Tibial nerve (tissue), 3 donors: ENCODE measurements around the gene DZIP1.

Experiments
- CTCF ChIP-seq, 5 experiments: fragments of 200-600 bp in 3 of 5; fragments of 450-650 bp in 2 of 5; sonication (generic) in 3 of 5; IDR thresholded peaks; one replicate each; pipeline ENCODE4 v1.5.1; 2016 to 2019; ENCODE audit warnings: antibody characterized with exemption in 5 of 5, mild to moderate bottlenecking in 3 of 5, moderate library complexity in 2 of 5
- POLR2A ChIP-seq, 2 donors: fragments of 450-650 bp; IDR thresholded peaks; one replicate each; pipeline ENCODE4 v1.6.1; 2017; ENCODE audit warnings: antibody characterized with exemption in 2 of 2, mild to moderate bottlenecking in 2 of 2, moderate library complexity in 2 of 2

DNA sequence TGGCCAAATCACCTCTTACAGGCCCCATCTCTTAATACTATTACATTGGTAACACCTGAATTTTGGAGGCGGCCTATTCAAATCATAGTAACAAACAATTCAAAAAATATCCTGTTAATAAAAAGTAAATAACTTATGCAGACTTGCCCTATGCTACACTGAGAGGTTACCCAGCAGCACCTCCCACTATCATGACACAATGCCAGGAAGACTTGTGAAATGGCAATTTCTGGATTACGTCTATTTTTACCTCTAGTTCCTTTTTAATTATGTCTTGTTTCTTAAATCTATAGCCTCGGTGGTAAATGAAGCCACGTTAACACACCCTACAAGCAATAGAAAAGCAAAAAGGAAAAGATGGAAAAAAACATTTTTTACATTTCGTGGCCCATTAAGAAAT, 6.2 kb upstream of the DZIP1 start:
- no peak for TF ChIP-seq POLR2A (IDR thresholded peaks at IDR 0.05)
- TF ChIP-seq CTCF (IDR thresholded peaks at IDR 0.05) = no peak
